Renal pelvis (tissue), 3 donors: ENCODE results near the gene EGR2. TPM values are rescaled to one million over a fixed set of nuclear protein-coding genes. Genes with fewer than 3 reads are reported as not detected.

Experiments
- polyA plus RNA-seq, 3 donors: library from polyadenylated mRNA; unstranded; fragments of 120-200 nt; gene quantifications; one replicate each; pipeline ENCODE4 v1.2.1, GENCODE V29; 2013; ENCODE audit not compliant: insufficient read length in 3 of 3

The EGR2 gene
- polyA plus RNA-seq, 3 donors, result 0.83 to 1.6 (median 1.3) TPM

Other genes with a start within 250 kb of the EGR2 start
- gene ADO, start 11.6 kb downstream of the EGR2 start, polyA plus RNA-seq, result 10 to 100 TPM; 31.7 to 34.2 (median 34.1) TPM